ENCODE measurements around the gene PSD4. TPM values are rescaled to one million over a fixed set of nuclear protein-coding genes. Genes with fewer than 3 reads are reported as not detected.

Gene PSD4
- 13.5 and 28.7 TPM in 2 replicates for total RNA-seq

- DNase-seq (ENCODE audit: low read depth), result no peak
Observed at GRCh38 chr2:113173542-113174375, at the start of gene PSD4. PSD4 (plus strand) TSS chr2:113173971; CDS start chr2:113182457, 8,486 bp downstream.

DNA sequence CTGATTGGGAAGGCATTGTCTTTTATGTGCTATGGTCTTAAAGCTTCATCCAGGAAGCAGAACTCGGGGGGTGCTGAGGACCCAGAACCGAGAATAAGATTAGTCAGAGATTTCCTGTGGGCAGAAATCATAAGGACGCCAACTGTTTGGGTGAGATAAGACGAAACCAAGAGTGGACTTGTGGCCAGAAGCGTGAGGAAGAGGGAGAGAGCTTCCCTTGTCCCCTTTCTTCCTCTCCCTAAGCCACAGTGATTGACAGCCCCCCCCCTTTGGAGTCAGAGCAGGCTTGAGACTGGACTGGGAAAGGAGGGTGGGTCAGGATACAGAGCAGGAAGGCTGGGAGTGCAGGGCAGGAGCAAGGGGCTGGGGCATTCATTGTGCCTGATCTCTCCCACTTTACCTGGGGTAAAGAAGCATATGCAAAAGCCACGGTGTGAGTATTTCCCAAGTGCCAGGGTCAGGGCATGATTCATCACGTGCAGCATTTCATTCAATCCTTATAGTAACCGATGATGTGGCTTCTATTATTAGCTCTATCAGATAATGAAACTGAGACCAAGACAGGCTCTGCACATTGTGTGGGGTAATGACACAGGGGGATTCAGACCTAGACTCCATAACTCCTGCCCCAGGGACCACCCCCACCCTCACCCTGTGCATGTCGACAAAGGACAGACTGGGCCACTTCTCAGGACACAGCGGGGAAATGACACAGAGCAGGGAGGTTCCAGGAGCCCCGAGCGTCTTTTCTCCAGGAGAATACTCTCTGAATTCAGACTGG lies 49.4 kb upstream of the PSD4 start:
- DNase-seq (ENCODE audit: low read depth), result peak; percentile 38

DNA sequence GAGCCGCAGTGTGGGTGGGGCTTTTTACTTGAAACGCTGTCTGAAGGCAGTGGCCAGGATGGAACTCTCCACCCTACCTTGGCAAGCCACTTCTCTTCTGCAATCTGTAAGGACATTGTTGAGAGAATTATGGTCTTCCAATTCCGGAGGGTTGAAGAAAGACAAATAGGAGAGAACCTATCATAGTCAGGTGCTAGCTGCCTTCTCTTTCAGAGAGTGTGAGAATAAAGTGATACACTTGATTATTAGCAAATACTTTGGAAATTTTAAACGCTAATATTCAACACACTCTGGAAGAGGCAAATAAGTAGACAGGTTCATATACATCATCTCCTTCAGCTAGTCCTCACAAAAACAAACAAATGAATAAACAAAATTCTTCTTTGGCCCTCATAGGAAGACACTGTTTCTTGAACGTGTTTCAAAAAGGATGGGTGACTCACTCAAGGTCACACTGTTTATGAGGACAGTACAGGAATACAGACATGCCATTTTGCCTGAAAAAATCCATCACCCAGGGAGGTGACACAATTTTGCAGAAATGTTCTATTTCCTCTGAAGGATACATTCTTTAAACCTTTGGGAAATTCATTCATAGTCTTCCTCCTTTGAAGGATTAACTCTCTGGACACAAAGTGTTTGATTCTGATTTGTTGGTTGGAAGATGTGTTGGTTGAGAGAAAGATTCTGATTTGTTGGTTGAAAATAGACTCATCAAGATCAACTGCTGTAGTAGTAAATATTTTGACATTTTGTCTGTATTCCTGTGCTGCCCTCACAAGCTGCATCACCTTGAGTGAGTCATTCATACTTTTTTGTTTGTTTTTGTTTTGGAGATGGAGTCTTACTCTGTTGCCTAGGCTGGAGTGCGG lies 48.6 kb upstream of the PSD4 start:
- no peak for DNase-seq (ENCODE audit: low read depth)

GRCh38 chr2:113126845-113127645 lies 46.7 kb upstream of the PSD4 start, which contains the start of gene IL1RN:
IL1RN (plus strand) TSS chr2:113127598; CDS start chr2:113127625, 27 bp downstream.
- no peak for DNase-seq (ENCODE audit: low read depth)

GRCh38 chr2:113127646-113128570 lies 45.9 kb upstream of the PSD4 start:
- DNase-seq (ENCODE audit: low read depth), result no peak

GRCh38 chr2:113129519-113130078 lies 44.2 kb upstream of the PSD4 start:
- DNase-seq (ENCODE audit: low read depth), result no peak

- no peak for DNase-seq (ENCODE audit: low read depth)
Observed at GRCh38 chr2:113131352-113132185, 42.2 kb upstream of the PSD4 start.

DNA sequence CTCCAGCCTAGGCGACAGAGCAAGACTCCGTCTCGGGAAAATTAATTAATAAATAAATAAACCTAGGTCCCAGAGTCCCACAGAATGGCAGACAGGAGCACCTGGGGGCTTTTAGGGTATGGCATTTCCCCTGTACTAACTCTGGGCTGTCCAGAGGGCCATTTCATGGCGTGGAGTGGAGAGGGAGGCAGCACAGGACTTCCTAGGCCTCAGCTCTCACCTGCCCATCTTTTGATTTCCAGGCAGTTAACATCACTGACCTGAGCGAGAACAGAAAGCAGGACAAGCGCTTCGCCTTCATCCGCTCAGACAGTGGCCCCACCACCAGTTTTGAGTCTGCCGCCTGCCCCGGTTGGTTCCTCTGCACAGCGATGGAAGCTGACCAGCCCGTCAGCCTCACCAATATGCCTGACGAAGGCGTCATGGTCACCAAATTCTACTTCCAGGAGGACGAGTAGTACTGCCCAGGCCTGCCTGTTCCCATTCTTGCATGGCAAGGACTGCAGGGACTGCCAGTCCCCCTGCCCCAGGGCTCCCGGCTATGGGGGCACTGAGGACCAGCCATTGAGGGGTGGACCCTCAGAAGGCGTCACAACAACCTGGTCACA lies 41.3 kb upstream of the PSD4 start:
- no peak for DNase-seq (ENCODE audit: low read depth)

DNA sequence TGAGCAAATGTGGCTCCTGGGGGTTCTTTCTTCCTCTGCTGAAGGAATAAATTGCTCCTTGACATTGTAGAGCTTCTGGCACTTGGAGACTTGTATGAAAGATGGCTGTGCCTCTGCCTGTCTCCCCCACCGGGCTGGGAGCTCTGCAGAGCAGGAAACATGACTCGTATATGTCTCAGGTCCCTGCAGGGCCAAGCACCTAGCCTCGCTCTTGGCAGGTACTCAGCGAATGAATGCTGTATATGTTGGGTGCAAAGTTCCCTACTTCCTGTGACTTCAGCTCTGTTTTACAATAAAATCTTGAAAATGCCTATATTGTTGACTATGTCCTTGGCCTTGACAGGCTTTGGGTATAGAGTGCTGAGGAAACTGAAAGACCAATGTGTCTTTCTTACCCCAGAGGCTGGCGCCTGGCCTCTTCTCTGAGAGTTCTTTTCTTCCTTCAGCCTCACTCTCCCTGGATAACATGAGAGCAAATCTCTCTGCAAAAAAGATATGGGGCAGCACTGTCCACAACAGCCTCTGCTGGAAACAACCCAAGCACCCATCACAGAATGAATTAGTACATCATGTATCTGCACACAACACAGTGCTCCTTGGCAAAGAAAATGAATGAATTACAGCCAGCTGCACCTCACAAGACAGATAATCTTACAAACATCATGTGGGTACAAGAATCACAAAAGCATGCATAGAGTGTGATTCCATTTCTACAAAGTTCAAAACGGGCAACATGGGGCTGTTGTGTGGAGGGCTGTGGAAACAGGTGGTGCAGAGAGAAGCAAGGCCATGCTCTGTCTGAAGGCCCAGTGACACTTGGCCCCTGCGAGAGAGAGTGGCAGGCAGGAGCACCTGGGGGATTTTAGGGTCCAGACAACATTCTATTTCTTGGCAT lies 39.8 kb upstream of the PSD4 start:
- peak; percentile 42 for DNase-seq (ENCODE audit: low read depth)

DNA sequence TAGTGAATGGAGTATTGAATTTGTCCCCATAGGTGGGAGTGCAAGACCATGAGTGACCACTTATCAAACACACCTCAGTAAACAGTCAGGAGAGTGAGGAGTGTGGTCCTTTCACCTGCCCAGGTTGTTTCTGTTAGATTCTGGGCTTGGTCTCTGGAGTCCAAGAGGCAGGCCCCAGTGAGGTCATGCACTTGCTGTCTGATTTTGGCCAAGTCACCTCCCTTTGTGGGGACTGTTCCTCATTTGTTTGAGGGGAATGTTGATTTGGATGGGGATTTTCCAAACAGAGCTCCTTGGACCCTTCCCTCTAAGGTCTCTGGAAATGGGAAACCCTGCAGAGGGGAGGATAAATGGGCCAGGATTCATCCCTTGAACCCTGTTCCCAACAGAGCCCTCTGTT lies 39.1 kb upstream of the PSD4 start:
- DNase-seq (ENCODE audit: low read depth), result no peak

DNA sequence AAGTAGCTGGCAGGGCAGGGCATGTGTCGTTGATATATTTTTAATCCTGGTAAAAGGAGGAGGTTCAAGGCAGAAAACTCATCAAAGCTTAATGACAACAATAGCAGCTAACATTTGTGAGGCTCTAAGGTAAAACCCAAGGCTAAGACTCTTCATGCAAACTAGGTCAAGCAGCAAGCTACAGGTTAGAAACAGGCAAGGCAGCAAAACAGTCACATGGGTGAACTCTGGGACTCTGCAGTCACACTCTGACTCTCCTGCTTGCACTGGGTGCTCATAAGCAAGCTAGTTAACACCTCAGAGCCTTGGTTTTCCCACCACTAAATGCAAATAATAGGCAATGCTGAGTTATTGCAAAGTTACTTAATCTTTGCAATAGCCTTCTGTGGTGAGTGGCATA lies 38.5 kb upstream of the PSD4 start:
- no peak for DNase-seq (ENCODE audit: low read depth)

- peak; percentile 41 for DNase-seq (ENCODE audit: low read depth)
Observed at GRCh38 chr2:113136828-113137775, 36.7 kb upstream of the PSD4 start.

- no peak for DNase-seq (ENCODE audit: low read depth)
Observed at GRCh38 chr2:113137827-113138226, 35.9 kb upstream of the PSD4 start.

- peak; percentile 80 for DNase-seq (ENCODE audit: low read depth)
Observed at GRCh38 chr2:113138428-113139322, 35.1 kb upstream of the PSD4 start.

DNA sequence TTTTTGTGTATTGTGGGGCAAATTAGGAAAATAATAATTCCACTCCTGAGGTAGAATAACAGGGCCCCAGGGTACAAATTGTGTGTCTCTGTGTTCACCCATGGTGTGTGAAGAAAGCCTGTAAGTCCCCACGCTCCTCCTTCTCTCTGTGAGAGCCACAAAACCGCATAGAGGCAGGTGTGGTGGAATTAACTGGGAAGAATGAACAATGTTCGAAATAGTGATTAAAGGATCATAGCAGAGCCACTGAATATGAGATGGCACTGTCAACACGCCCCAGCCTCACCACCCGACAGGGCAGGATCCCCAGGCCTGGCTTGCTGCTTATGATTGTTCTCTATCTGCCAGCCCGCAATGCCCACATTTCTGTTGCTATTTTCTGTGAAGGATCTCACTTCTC lies 32.3 kb upstream of the PSD4 start:
- no peak for DNase-seq (ENCODE audit: low read depth)

Measured in renal cortical epithelial cell (primary cell).